ENCODE measurements around the gene ZNF236. TPM values are rescaled to one million over a fixed set of nuclear protein-coding genes. Genes with fewer than 3 reads are reported as not detected.
"Not testable (repeated sequence)": the region's sequence is repeated elsewhere in the genome, so short reads cannot be mapped to it uniquely, and the experiment has no call there.

The ZNF236 gene
- polyA plus RNA-seq, 3 donors from 2014 or later: 2.2 to 11.5 (median 3.4) TPM

GRCh38 chr18:76957384-76958355, 135.3 kb downstream of the ZNF236 start:
- peaks cover 0 to 2% (median 0%) of the 10 kb centered on the region in 3 donors for H3K27me3 Mint-ChIP-seq (ENCODE audit: low read depth in 3 of 3)
- DNase-seq: no peak
- H3K9me3 Mint-ChIP-seq: no peaks in the 10 kb centered on the region
- H3K36me3 Mint-ChIP-seq: peaks cover 34 to 60% (median 36%) of the 10 kb centered on the region in 3 donors
- H3K4me3 Mint-ChIP-seq: peak overlapping the region in 4 of 5 donors; percentile 14 to 56 (median 34)
- peak overlapping the region in 1 of 6 donors; percentile 12 for H3K27ac Mint-ChIP-seq
- peaks cover 12 to 19% of the 10 kb centered on the region in 2 donors for H3K4me1 Mint-ChIP-seq

- H3K4me3 Mint-ChIP-seq: no peak overlapping the region
- H3K4me1 Mint-ChIP-seq: peaks cover 24 to 30% of the 10 kb centered on the region in 2 donors
- no peak for DNase-seq
- H3K36me3 Mint-ChIP-seq: peaks cover 34 to 53% (median 36%) of the 10 kb centered on the region in 3 donors
- H3K27me3 Mint-ChIP-seq (ENCODE audit: low read depth in 3 of 3): peaks cover 0 to 2% (median 0%) of the 10 kb centered on the region in 3 donors
- H3K9me3 Mint-ChIP-seq: no peaks in the 10 kb centered on the region
- H3K27ac Mint-ChIP-seq: no peak overlapping the region
These were observed 136.5 kb downstream of the ZNF236 start for GRCh38 chr18:76958692-76959341.

- Mint-ChIP-seq H3K36me3 (peaks cover 31 to 53% (median 39%) of the 10 kb centered on the region in 3 donors), H3K27ac (no peak overlapping the region), H3K4me3 (no peak overlapping the region), H3K27me3 (ENCODE audit: low read depth in 3 of 3) (peaks cover 0 to 2% (median 0%) of the 10 kb centered on the region in 3 donors), H3K4me1 (peaks cover 30 to 38% of the 10 kb centered on the region in 2 donors), H3K9me3 (no peaks in the 10 kb centered on the region)
- DNase-seq: no peak
These were observed 137.2 kb downstream of the ZNF236 start for GRCh38 chr18:76959605-76960004.

- no peaks in the 10 kb centered on the region for H3K9me3 Mint-ChIP-seq
- H3K4me3 Mint-ChIP-seq: no peak overlapping the region
- H3K4me1 Mint-ChIP-seq: peaks cover 37 to 46% of the 10 kb centered on the region in 2 donors
- H3K36me3 Mint-ChIP-seq: peaks cover 31 to 53% (median 43%) of the 10 kb centered on the region in 3 donors
- no peak for DNase-seq
- no peak overlapping the region for H3K27ac Mint-ChIP-seq
- peaks cover 0 to 4% (median 2%) of the 10 kb centered on the region in 3 donors for H3K27me3 Mint-ChIP-seq (ENCODE audit: low read depth in 3 of 3)
These were observed 138.2 kb downstream of the ZNF236 start for GRCh38 chr18:76960528-76961035.

GRCh38 chr18:76962851-76963250, 140.5 kb downstream of the ZNF236 start:
- H3K4me1 Mint-ChIP-seq: peaks cover 30 to 37% of the 10 kb centered on the region in 2 donors
- H3K4me3 Mint-ChIP-seq: peak overlapping the region in 3 of 5 donors; percentile 22 to 69 (median 50)
- H3K9me3 Mint-ChIP-seq: no peaks in the 10 kb centered on the region
- peaks cover 0 to 7% (median 0%) of the 10 kb centered on the region in 3 donors for H3K27me3 Mint-ChIP-seq (ENCODE audit: low read depth in 3 of 3)
- peaks cover 26 to 39% (median 38%) of the 10 kb centered on the region in 3 donors for H3K36me3 Mint-ChIP-seq
- no peak for DNase-seq
- H3K27ac Mint-ChIP-seq: peak overlapping the region in 5 of 6 donors; percentile 2 to 77 (median 30)

DNA sequence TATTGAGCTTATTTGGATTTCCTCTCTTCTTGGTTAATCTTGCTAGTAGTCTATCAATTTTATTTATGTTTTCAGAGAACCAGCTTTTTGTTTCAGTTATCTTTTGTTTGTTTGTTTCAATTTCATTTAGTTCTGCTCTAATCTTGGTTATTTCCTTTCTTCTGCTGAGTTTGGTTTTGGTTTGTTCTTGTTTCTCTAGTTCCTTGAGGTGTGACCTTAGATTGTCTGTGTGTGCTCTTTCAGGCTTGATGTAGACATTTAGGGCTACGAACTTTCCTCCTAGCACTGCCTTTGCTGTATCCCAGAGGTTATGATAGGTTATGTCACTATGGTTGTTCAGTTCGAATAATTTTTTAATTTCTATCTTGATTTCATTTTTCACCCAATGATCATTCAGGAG, 141.6 kb downstream of the ZNF236 start:
- Mint-ChIP-seq H3K27me3 (ENCODE audit: low read depth in 3 of 3) (peaks cover 0 to 7% (median 0%) of the 10 kb centered on the region in 3 donors), H3K4me3 (peak overlapping the region; percentile 4 to 36 (median 20)), H3K9me3 (no peaks in the 10 kb centered on the region), H3K27ac (peak overlapping the region; percentile 1 to 83 (median 42)), H3K36me3 (peaks cover 30 to 42% (median 41%) of the 10 kb centered on the region in 3 donors), H3K4me1 (peaks cover 30 to 37% of the 10 kb centered on the region in 2 donors)
- peak in 1 of 3 donors; percentile 13 for DNase-seq

GRCh38 chr18:76965555-76966151, 143.3 kb downstream of the ZNF236 start:
- H3K27me3 Mint-ChIP-seq (ENCODE audit: low read depth in 3 of 3); H3K9me3 Mint-ChIP-seq; DNase-seq; H3K27ac Mint-ChIP-seq; H3K4me3 Mint-ChIP-seq: not testable (repeated sequence)
- peaks cover 20 to 38% (median 24%) of the 10 kb centered on the region in 3 donors for H3K36me3 Mint-ChIP-seq
- peaks cover 30 to 37% of the 10 kb centered on the region in 2 donors for H3K4me1 Mint-ChIP-seq

DNA sequence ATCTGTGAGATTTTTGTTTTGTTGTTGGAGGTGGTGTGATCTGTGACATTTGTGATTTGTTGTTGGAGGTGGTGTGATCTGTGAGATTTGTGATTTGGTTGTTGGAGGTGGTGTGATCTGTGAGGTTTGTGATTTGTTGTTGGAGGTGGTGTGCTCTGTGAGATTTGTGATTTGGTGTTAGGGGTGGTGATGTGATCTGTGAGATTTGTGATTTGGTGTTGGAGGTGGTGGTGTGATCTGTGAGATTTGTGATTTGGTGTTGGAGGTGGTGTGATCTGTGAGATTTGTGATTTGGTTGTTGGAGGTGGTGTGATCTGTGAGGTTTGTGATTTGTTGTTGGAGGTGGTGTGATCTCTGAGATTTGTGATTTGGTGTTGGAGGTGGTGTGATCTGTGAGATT, 144.9 kb downstream of the ZNF236 start:
- not testable (repeated sequence) for H3K27me3 Mint-ChIP-seq (ENCODE audit: low read depth in 3 of 3); H3K9me3 Mint-ChIP-seq; H3K27ac Mint-ChIP-seq; H3K4me3 Mint-ChIP-seq
- peak; percentile 15 to 53 (median 44) for DNase-seq
- H3K36me3 Mint-ChIP-seq: peaks cover 6 to 24% (median 11%) of the 10 kb centered on the region in 3 donors
- H3K4me1 Mint-ChIP-seq: peaks cover 29 to 31% of the 10 kb centered on the region in 2 donors

- H3K4me3 Mint-ChIP-seq: no peak overlapping the region
These were observed 145.5 kb downstream of the ZNF236 start for GRCh38 chr18:76967721-76968472.

GRCh38 chr18:76970770-76971559, 148.6 kb downstream of the ZNF236 start:
- no peak overlapping the region for H3K27ac Mint-ChIP-seq
- H3K4me3 Mint-ChIP-seq: no peak overlapping the region
- peaks cover 6 to 19% (median 8%) of the 10 kb centered on the region in 3 donors for H3K36me3 Mint-ChIP-seq
- H3K4me1 Mint-ChIP-seq: no peaks in the 10 kb centered on the region
- H3K9me3 Mint-ChIP-seq: no peaks in the 10 kb centered on the region
- no peak for DNase-seq
- H3K27me3 Mint-ChIP-seq (ENCODE audit: low read depth in 3 of 3): peaks cover 0 to 2% (median 0%) of the 10 kb centered on the region in 3 donors

More at GRCh38 chr18:76967721-76968472, 145.5 kb downstream of the ZNF236 start:
- Mint-ChIP-seq H3K36me3 (peaks cover 6 to 21% (median 8%) of the 10 kb centered on the region in 3 donors), H3K4me1 (peaks cover 23 to 25% of the 10 kb centered on the region in 2 donors), H3K27me3 (ENCODE audit: low read depth in 3 of 3) (peaks cover 0 to 7% (median 0%) of the 10 kb centered on the region in 3 donors), H3K27ac (no peak overlapping the region), H3K9me3 (no peaks in the 10 kb centered on the region)
- peak in 1 of 3 donors; percentile 23 for DNase-seq

GRCh38 chr18:76972241-76972640, 149.9 kb downstream of the ZNF236 start:
- no peaks in the 10 kb centered on the region for H3K9me3 Mint-ChIP-seq
- H3K4me3 Mint-ChIP-seq: no peak overlapping the region
- H3K27ac Mint-ChIP-seq: no peak overlapping the region
- peaks cover 0 to 2% (median 0%) of the 10 kb centered on the region in 3 donors for H3K27me3 Mint-ChIP-seq (ENCODE audit: low read depth in 3 of 3)
- H3K4me1 Mint-ChIP-seq: no peaks in the 10 kb centered on the region
- peaks cover 6 to 19% (median 8%) of the 10 kb centered on the region in 3 donors for H3K36me3 Mint-ChIP-seq
- DNase-seq: no peak

Measured in immature natural killer cell (primary cell).